GM06990 (cell line): ENCODE results near the gene DAPK2.
A peak's percentile ranks its signal among the peaks of the same experiment; 100 is the strongest.

Experiments used
- DNase-seq: peaks from one replicate; pipeline ENCODE4 v3.0.0-alpha.2; 2011; ENCODE audit not compliant: insufficient read length; ENCODE audit errors: extremely low read depth
- H3K27me3 ChIP-seq: replicated peaks from 2 replicates; pipeline ENCODE4 v1.6.0; 2011; ENCODE audit warnings: low read length; ENCODE audit not compliant: control insufficient read depth, insufficient read depth
- H3K36me3 ChIP-seq: 2 replicates; pipeline ENCODE4 v1.5.1; 2011; ENCODE audit warnings: low read length; ENCODE audit not compliant: control insufficient read depth, insufficient read depth
- H3K4me3 ChIP-seq: replicated peaks from 2 replicates; pipeline ENCODE4 v1.5.1; 2011; ENCODE audit warnings: low read depth, mild to moderate bottlenecking, control low read depth, low read length
- CTCF ChIP-seq: IDR thresholded peaks from 2 replicates; pipeline ENCODE4 v1.5.1; 2011; ENCODE audit warnings: low read length, control low read depth, mild to moderate bottlenecking, inconsistent platforms; ENCODE audit not compliant: insufficient read depth, poor library complexity, severe bottlenecking

The DAPK2 gene

GRCh38 chr15:63915873-63916771 is 130.2 kb downstream of the DAPK2 start:
- no peaks in the 10 kb centered on the region for H3K36me3 ChIP-seq
- no peak for DNase-seq
- no peaks in the 10 kb centered on the region for H3K27me3 ChIP-seq
- peak; percentile 2 for TF ChIP-seq CTCF
- H3K4me3 ChIP-seq = no peak overlapping the region

GRCh38 chr15:63915209-63915872 is 130.9 kb downstream of the DAPK2 start:
- H3K27me3 ChIP-seq = no peaks in the 10 kb centered on the region
- H3K4me3 ChIP-seq = no peak overlapping the region
- no peak for TF ChIP-seq CTCF
- DNase-seq = no peak
- no peaks in the 10 kb centered on the region for H3K36me3 ChIP-seq

GRCh38 chr15:63913786-63914315 is 132.4 kb downstream of the DAPK2 start:
- no peaks in the 10 kb centered on the region for H3K36me3 ChIP-seq
- H3K27me3 ChIP-seq = no peaks in the 10 kb centered on the region
- no peak overlapping the region for H3K4me3 ChIP-seq
- TF ChIP-seq CTCF = no peak
- DNase-seq = no peak

GRCh38 chr15:63913336-63913735 is 132.9 kb downstream of the DAPK2 start:
- Histone ChIP-seq H3K27me3 (no peaks in the 10 kb centered on the region), H3K4me3 (no peak overlapping the region), H3K36me3 (no peaks in the 10 kb centered on the region)
- no peak for TF ChIP-seq CTCF
- no peak for DNase-seq

- Histone ChIP-seq H3K27me3 (no peaks in the 10 kb centered on the region), H3K4me3 (no peak overlapping the region), H3K36me3 (no peaks in the 10 kb centered on the region)
- DNase-seq = no peak
- no peak for TF ChIP-seq CTCF
Observed at GRCh38 chr15:63912061-63912615, 134.1 kb downstream of the DAPK2 start.
